A673 (cell line): ENCODE data around the gene IQCN.

Experiments
- CTCF ChIP-seq: fragments of 300-800, 200-600 bp; sonication (generic); conservative IDR thresholded peaks from 2 replicates; pipeline ENCODE4 v1.5.1; 2017; ENCODE audit warnings: low read depth, mild to moderate bottlenecking, antibody characterized with exemption, low read length, moderate library complexity, mixed read lengths
- EZH2 ChIP-seq: fragments of 200-600 bp; sonication (generic); IDR thresholded peaks from 2 replicates; pipeline ENCODE4 v1.6.1; 2017; ENCODE audit warnings: borderline replicate concordance, low read depth, mild to moderate bottlenecking, mixed read lengths, antibody characterized with exemption, low read length; ENCODE audit not compliant: poor library complexity, severe bottlenecking

- no peak for TF ChIP-seq CTCF
- no peak for TF ChIP-seq EZH2
Observed at GRCh38 chr19:18264137-18264854, 10.0 kb downstream of the IQCN start.
